Measurements from ENCODE around the gene POU6F2.
"Not testable (repeated sequence)": the region's sequence is repeated elsewhere in the genome, so short reads cannot be mapped to it uniquely, and the experiment has no call there.

POU6F2 gene

GRCh38 chr7:39365751-39366295, 388.1 kb downstream of the POU6F2 start:
- DNase-seq, result no peak

GRCh38 chr7:39367451-39367850, 389.7 kb downstream of the POU6F2 start:
- DNase-seq, result no peak

- no peak for DNase-seq
These were observed 390.2 kb downstream of the POU6F2 start for GRCh38 chr7:39367943-39368342.

- DNase-seq, result no peak
These were observed 394.7 kb downstream of the POU6F2 start for GRCh38 chr7:39372383-39372782.

GRCh38 chr7:39374436-39375040, 396.8 kb downstream of the POU6F2 start:
- DNase-seq, result no peak

- no peak for DNase-seq
These were observed 397.6 kb downstream of the POU6F2 start for GRCh38 chr7:39375047-39375873.

GRCh38 chr7:39375874-39376190, 398.1 kb downstream of the POU6F2 start:
- DNase-seq, result no peak

GRCh38 chr7:39376881-39377280, 399.2 kb downstream of the POU6F2 start:
- DNase-seq, result not testable (repeated sequence)

- no peak for DNase-seq
These were observed 401.7 kb downstream of the POU6F2 start for GRCh38 chr7:39379416-39379815.

- no peak for DNase-seq
These were observed 405.4 kb downstream of the POU6F2 start for GRCh38 chr7:39383136-39383535.

- DNase-seq, result no peak
These were observed 406.7 kb downstream of the POU6F2 start for GRCh38 chr7:39384386-39384785.

GRCh38 chr7:39386718-39387117, 409.0 kb downstream of the POU6F2 start:
- DNase-seq, result no peak

GRCh38 chr7:39392151-39392550, 414.4 kb downstream of the POU6F2 start:
- DNase-seq, result no peak

GRCh38 chr7:39394105-39394680, 416.5 kb downstream of the POU6F2 start:
- peak; percentile 14 for DNase-seq

- no peak for DNase-seq
These were observed 421.7 kb downstream of the POU6F2 start for GRCh38 chr7:39399458-39399857.

GRCh38 chr7:39399986-39400385, 422.3 kb downstream of the POU6F2 start:
- no peak for DNase-seq

GRCh38 chr7:39400836-39401235, 423.1 kb downstream of the POU6F2 start:
- no peak for DNase-seq

- DNase-seq, result no peak
These were observed 424.3 kb downstream of the POU6F2 start for GRCh38 chr7:39402034-39402433.

GRCh38 chr7:39404907-39405306, 427.2 kb downstream of the POU6F2 start:
- DNase-seq, result no peak

- DNase-seq, result no peak
These were observed 427.9 kb downstream of the POU6F2 start for GRCh38 chr7:39405581-39405980.

- DNase-seq, result no peak
These were observed 428.8 kb downstream of the POU6F2 start for GRCh38 chr7:39406467-39406866.

GRCh38 chr7:39407137-39407536, 429.4 kb downstream of the POU6F2 start:
- no peak for DNase-seq

GRCh38 chr7:39407723-39408122, 430.0 kb downstream of the POU6F2 start:
- DNase-seq, result no peak

- no peak for DNase-seq
These were observed 431.2 kb downstream of the POU6F2 start for GRCh38 chr7:39408906-39409305.

All from COR-L47 (cell line).